ENCODE data around the gene TASOR.
"Not testable (repeated sequence)": the region's sequence is repeated elsewhere in the genome, so short reads cannot be mapped to it uniquely, and the experiment has no call there.

The TASOR gene

GRCh38 chr3:56706629-56707028, 23.6 kb upstream of the TASOR start:
- H3K4me3 ChIP-seq (replicated peaks in 1 of 2; ENCODE audit: low read depth in 2 of 2, low read length in 2 of 2), result no peak overlapping the region
- TF ChIP-seq, protein P1, sequence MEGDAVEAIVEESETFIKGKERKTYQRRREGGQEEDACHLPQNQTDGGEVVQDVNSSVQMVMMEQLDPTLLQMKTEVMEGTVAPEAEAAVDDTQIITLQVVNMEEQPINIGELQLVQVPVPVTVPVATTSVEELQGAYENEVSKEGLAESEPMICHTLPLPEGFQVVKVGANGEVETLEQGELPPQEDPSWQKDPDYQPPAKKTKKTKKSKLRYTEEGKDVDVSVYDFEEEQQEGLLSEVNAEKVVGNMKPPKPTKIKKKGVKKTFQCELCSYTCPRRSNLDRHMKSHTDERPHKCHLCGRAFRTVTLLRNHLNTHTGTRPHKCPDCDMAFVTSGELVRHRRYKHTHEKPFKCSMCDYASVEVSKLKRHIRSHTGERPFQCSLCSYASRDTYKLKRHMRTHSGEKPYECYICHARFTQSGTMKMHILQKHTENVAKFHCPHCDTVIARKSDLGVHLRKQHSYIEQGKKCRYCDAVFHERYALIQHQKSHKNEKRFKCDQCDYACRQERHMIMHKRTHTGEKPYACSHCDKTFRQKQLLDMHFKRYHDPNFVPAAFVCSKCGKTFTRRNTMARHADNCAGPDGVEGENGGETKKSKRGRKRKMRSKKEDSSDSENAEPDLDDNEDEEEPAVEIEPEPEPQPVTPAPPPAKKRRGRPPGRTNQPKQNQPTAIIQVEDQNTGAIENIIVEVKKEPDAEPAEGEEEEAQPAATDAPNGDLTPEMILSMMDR (IDR thresholded peaks at IDR 0.05; ENCODE audit: low read depth, low read length), result no peak
- DNase-seq (ENCODE audit: low read depth in 2 of 2), result no peak

DNA sequence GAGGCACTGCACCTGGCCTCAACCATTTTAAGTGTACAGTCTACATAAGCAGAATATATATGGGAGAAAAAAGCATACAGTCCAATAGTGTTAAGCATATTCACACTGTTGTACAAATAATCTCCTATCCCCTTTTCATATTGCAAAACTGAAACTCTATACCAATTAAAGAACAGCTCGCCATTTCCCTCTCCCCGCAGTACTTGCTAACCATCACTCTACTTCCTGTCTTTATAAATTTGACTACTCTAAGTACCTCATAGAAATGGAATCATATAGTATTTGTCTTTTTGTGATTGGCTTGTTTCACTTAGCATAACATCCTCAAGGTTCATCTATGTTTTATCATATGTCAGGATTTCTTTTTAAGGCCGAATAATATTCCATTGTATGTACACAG, 21.6 kb upstream of the TASOR start:
- no peak for DNase-seq (ENCODE audit: low read depth in 2 of 2)

DNA sequence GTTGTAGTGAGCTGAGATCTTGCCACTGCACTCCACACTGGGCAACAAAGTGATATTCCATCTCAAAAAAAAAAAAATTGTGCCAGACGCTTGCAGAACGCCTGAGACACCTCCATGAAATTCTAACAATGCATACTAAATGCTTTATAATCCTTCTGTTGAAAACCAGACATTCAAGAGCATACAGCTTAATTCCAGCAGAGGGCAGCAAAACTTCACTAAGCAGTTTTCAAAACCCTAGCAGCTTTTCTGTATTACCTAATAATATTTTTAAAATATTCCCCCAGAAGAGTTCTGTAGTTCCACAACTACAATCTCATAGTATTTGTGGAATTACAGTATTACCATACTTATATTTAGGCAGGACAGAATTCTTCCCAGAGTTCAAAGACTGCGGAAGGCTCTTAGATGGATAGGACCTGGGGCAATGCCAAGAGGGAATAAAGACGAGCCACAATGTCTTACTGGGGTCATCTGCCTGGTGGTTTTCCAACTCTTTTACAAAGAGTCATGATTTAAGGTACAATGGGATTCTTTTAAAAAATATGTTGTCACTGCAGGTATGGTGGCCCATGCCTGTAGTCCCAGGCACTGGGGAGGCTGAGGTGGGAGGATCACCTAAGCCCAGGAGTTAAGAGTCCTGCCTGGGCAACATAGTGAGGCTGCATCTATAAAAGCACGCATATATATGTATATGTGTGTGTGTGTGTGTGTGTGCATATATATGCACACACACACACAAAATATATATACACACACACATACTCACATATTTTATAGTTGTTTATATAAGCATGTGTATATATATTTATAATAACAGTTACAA, 19.6 kb upstream of the TASOR start:
- no peak overlapping the region for H3K4me3 ChIP-seq (replicated peaks in 1 of 2; ENCODE audit: low read depth in 2 of 2, low read length in 2 of 2)
- DNase-seq (ENCODE audit: low read depth in 2 of 2), result peak; percentile 87
- TF ChIP-seq, protein P1 (IDR thresholded peaks at IDR 0.05; ENCODE audit: low read depth, low read length), result peak; percentile 77

More for the DNA sequence above, 21.6 kb upstream of the TASOR start:
- TF ChIP-seq, protein P1 (IDR thresholded peaks at IDR 0.05; ENCODE audit: low read depth, low read length), result no peak
- H3K4me3 ChIP-seq (replicated peaks in 1 of 2; ENCODE audit: low read depth in 2 of 2, low read length in 2 of 2), result no peak overlapping the region

DNA sequence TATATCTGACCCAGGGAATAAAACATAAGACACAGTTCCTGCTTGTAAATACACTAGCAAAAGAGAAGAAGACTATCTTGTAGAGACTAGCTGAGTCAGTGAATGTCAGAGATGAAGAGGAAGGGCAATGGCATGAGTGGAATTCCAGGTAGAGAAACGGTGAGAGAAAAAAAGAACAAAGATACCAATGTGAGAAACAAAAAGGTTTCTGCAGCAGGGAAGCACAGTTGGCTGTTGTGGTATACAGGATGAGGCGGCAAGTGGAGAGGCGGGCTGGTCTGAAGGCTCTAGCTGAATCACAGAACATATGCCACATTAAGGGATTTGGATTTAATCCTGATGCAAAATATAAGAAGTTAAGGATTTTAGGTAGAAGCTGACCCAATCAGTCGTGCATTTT, 17.1 kb upstream of the TASOR start:
- H3K4me3 ChIP-seq (replicated peaks in 1 of 2; ENCODE audit: low read depth in 2 of 2, low read length in 2 of 2), result no peak overlapping the region
- DNase-seq (ENCODE audit: low read depth in 2 of 2), result no peak
- TF ChIP-seq, protein P1 (IDR thresholded peaks at IDR 0.05; ENCODE audit: low read depth, low read length), result no peak

DNA sequence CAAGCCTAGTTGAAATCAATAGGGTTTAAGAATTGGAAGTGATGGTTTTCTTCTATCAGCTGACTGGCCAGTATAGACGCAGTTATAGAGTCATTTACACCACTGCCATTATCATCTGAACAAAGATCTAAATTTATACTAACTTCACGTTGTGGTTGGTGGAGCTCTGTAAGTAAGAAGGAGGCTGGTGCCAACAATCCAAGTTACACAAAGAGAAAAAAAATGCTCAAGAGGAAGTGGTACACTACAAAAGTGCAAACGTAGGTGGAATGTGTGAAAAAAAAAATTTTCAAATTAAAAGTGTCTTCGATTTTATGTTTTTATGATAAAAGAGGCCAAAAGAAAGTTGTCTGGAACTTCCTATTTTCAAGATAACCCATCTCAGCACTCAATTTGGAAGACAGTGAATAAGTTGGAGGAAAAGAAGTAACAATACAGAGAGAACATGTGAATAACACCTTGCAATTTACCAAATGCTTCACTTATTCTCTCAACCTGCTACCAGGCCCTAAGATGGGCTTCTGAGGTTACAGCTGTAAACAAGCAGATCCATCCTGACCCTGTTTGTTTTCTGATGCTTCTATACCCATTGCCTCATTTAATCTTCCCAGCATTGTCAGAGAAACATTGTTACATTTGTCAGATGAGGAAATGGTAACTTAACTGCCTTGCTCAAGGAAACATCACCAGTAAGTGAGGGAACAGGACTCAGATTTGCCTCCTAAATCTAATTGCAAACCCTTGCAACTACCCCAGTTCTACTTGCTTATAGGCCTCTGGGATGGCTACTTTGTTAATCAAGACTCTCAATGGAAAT, 12.0 kb upstream of the TASOR start:
- H3K4me3 ChIP-seq (replicated peaks in 1 of 2; ENCODE audit: low read depth in 2 of 2, low read length in 2 of 2), result no peak overlapping the region
- TF ChIP-seq, protein P1 (IDR thresholded peaks at IDR 0.05; ENCODE audit: low read depth, low read length), result no peak
- DNase-seq (ENCODE audit: low read depth in 2 of 2), result no peak

- H3K4me3 ChIP-seq (replicated peaks in 1 of 2; ENCODE audit: low read depth in 2 of 2, low read length in 2 of 2), result no peak overlapping the region
- TF ChIP-seq, protein P1 (IDR thresholded peaks at IDR 0.05; ENCODE audit: low read depth, low read length), result no peak
- DNase-seq (ENCODE audit: low read depth in 2 of 2), result peak in 1 of 2 donors; percentile 49
Measured at GRCh38 chr3:56693750-56694149, 10.7 kb upstream of the TASOR start.

DNA sequence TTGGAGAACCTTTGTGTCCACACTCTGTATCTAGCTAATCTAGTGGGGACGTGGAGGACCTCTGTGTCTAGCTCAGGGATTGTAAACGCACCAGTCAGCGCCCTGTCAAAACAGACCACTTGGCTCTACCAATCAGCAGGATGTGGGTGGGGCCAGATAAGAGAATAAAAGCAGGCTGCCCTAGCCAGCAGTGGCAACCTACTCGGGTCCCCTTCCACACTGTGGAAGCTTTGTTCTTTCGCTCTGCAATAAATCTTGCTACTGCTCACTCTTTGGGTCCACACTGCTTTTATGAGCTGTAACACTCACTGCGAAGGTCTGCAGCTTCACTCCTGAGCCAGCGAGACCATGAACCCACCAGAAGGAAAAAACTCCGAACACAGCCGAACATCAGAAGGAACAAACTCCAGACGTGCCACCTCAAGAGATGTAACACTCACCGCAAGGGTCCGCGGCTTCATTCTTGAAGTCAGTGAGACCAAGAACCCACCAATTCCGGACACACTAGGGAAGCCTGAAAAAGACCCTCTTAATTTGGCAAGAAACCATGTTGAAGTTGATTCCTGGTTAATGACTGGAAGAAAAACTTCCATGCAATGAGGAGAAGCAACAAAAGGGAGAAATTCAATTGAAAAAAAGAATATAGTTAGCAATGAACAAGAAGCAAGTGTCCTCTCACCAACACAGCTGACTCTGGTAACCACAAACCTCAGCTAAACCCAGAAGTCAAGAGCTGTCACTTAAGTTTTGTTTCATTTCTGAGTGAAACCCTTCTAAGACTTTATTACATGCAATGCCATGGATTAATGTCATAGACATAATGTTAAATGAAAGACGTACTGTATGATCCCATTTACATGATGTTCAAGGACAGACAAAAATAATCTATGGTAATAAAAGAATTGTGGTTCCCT, 9.7 kb upstream of the TASOR start:
- DNase-seq (ENCODE audit: low read depth in 2 of 2); H3K4me3 ChIP-seq (replicated peaks in 1 of 2; ENCODE audit: low read depth in 2 of 2, low read length in 2 of 2): not testable (repeated sequence)

DNA sequence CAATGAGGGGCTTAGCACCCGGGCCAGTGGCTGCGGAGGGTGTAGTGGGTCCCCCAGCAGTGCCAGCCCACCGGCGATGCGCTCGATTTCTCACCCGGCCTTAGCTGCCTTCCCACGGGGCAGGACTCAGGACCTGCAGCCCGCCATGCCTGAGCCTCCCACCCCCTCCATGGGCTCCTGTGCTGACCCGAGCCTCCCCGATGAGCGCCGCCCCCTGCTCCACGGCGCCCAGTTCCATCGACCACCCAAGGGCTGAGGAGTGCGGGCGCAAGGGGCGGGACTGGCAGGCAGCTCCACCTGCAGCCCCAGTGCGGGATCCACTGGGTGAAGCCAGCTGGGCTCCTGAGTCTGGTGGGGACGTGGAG, 8.9 kb upstream of the TASOR start:
- DNase-seq (ENCODE audit: low read depth in 2 of 2); H3K4me3 ChIP-seq (replicated peaks in 1 of 2; ENCODE audit: low read depth in 2 of 2, low read length in 2 of 2): not testable (repeated sequence)

All from cardiac fibroblast (primary cell).